HEK293 (cell line): Measurements from ENCODE around the gene SMAD2.

Experiments
- CTCF ChIA-PET: fragments of 350-600 bp; formaldehyde crosslinking; extraction: SDS; loops from one replicate; lab custom pipeline; 2021; ENCODE audit warnings: antibody characterized with exemption; lab: Yijun Ruan, JAX
- POLR2A ChIA-PET: fragments of 300-600 bp; formaldehyde crosslinking; extraction: SDS; loops from one replicate; lab custom pipeline; 2020; ENCODE audit warnings: antibody characterized with exemption, inconsistent platforms; lab: Yijun Ruan, JAX
- H3K27ac ChIP-seq: fragments of 200-500 bp; sonication (Bioruptor generic); 2 replicates; pipeline ENCODE4 v1.5.1; 2014; ENCODE audit warnings: low read depth, low read length, control low read depth, inconsistent platforms; ENCODE audit errors: extremely low read depth
- H3K36me3 ChIP-seq, 2 experiments: fragments of 200-500 bp in 1 of 2; sonication (Bioruptor generic) in 1 of 2; 1 replicate in 1 of 2; 2 replicates in 1 of 2; pipeline ENCODE4 v1.5.1; 2014 to 2017; ENCODE audit warnings: inconsistent platforms in 2 of 2, low read length in 2 of 2; ENCODE audit not compliant: control insufficient read depth in 2 of 2, insufficient read depth in 1 of 2
- H3K4me1 ChIP-seq: fragments of 200-500 bp; sonication (Bioruptor generic); 2 replicates; pipeline ENCODE4 v1.5.1; 2014; ENCODE audit warnings: mild to moderate bottlenecking, low read length, inconsistent platforms; ENCODE audit not compliant: control insufficient read depth, insufficient read depth
- H3K4me3 ChIP-seq: 2 replicates; pipeline ENCODE4 v1.5.1; 2011; ENCODE audit warnings: low read depth, mild to moderate bottlenecking, control low read depth, low read length, moderate library complexity
- H3K9me3 ChIP-seq: fragments of 200-500 bp; sonication (Bioruptor generic); 2 replicates; pipeline ENCODE4 v1.5.1; 2014; ENCODE audit warnings: low read depth, low read length, inconsistent platforms; ENCODE audit not compliant: control insufficient read depth, insufficient read depth
- MYNN ChIP-seq: fragments of 450-650 bp; formaldehyde crosslinking; IDR thresholded peaks from 2 replicates; pipeline ENCODE4 v1.5.1; 2016; ENCODE audit warnings: missing biosample characterization, missing genetic modification characterization, borderline replicate concordance
- PRDM1 ChIP-seq: fragments of 450-650 bp; formaldehyde crosslinking; IDR thresholded peaks from 2 replicates; pipeline ENCODE4; 2016; ENCODE audit warnings: missing biosample characterization, missing genetic modification characterization
- SALL2 ChIP-seq: fragments of 450-650 bp; formaldehyde crosslinking; IDR thresholded peaks from 2 replicates; pipeline ENCODE4 v1.5.0; 2017; ENCODE audit warnings: missing biosample characterization, mild to moderate bottlenecking, missing genetic modification characterization, borderline replicate concordance
- SP2 ChIP-seq: fragments of 450-650 bp; formaldehyde crosslinking; IDR thresholded peaks from 2 replicates; pipeline ENCODE4 v1.5.1; 2016; ENCODE audit warnings: missing biosample characterization, missing genetic modification characterization
- YY2 ChIP-seq: fragments of 450-650 bp; formaldehyde crosslinking; IDR thresholded peaks from 2 replicates; pipeline ENCODE4 v1.5.1; 2016; ENCODE audit warnings: missing biosample characterization, missing genetic modification characterization
- ZNF140 ChIP-seq: fragments of 450-650 bp; formaldehyde crosslinking; IDR thresholded peaks from 2 replicates; pipeline ENCODE4 v1.5.1; 2016; ENCODE audit warnings: missing biosample characterization, missing genetic modification characterization
- ZNF169 ChIP-seq: fragments of 450-650 bp; formaldehyde crosslinking; IDR thresholded peaks from 2 replicates; pipeline ENCODE4 v1.5.1; 2016; ENCODE audit warnings: missing biosample characterization, missing genetic modification characterization
- ZNF302 ChIP-seq: fragments of 450-650 bp; formaldehyde crosslinking; IDR thresholded peaks from 2 replicates; pipeline ENCODE4 v1.5.1; 2016; ENCODE audit warnings: missing biosample characterization, missing genetic modification characterization, low read depth
- ZNF324 ChIP-seq: fragments of 450-650 bp; formaldehyde crosslinking; IDR thresholded peaks from 2 replicates; pipeline ENCODE4 v1.5.1; 2016; ENCODE audit warnings: missing biosample characterization, missing genetic modification characterization
- ZNF416 ChIP-seq: fragments of 450-650 bp; formaldehyde crosslinking; IDR thresholded peaks from 2 replicates; pipeline ENCODE4 v1.5.1; 2016; ENCODE audit warnings: missing biosample characterization, missing genetic modification characterization
- ZNF48 ChIP-seq: fragments of 450-650 bp; formaldehyde crosslinking; IDR thresholded peaks from 2 replicates; pipeline ENCODE4 v1.5.1; 2016; ENCODE audit warnings: missing biosample characterization, missing genetic modification characterization
- ZNF558 ChIP-seq: fragments of 450-650 bp; formaldehyde crosslinking; IDR thresholded peaks from 2 replicates; pipeline ENCODE4 v1.5.1; 2016; ENCODE audit warnings: missing biosample characterization, missing genetic modification characterization
- ZNF600 ChIP-seq: fragments of 450-650 bp; formaldehyde crosslinking; IDR thresholded peaks from 2 replicates; pipeline ENCODE4 v1.5.1; 2016; ENCODE audit warnings: missing biosample characterization, missing genetic modification characterization
- ZNF621 ChIP-seq: fragments of 450-650 bp; formaldehyde crosslinking; IDR thresholded peaks from 2 replicates; pipeline ENCODE4 v1.5.1; 2017; ENCODE audit warnings: missing biosample characterization, missing genetic modification characterization
- TF ChIP-seq, protein P1 (sequence below): fragments of 450-650 bp; formaldehyde crosslinking; IDR thresholded peaks from 2 replicates; pipeline ENCODE4 v1.5.1; 2016; ENCODE audit warnings: missing biosample characterization, missing genetic modification characterization, borderline replicate concordance
- TF ChIP-seq, protein P2 (sequence below): IDR thresholded peaks from 2 replicates; pipeline ENCODE4 v1.6.1; 2011; ENCODE audit warnings: mild to moderate bottlenecking, low read depth, low read length, borderline replicate concordance
- TF ChIP-seq, protein P3 (sequence below): fragments of 450-650 bp; formaldehyde crosslinking; IDR thresholded peaks from 2 replicates; pipeline ENCODE4 v1.5.1; 2017; ENCODE audit warnings: missing biosample characterization, missing genetic modification characterization
- TF ChIP-seq, protein P4 (sequence below): fragments of 450-650 bp; formaldehyde crosslinking; IDR thresholded peaks from 2 replicates; pipeline ENCODE4 v1.5.1; 2016; ENCODE audit warnings: missing biosample characterization, missing genetic modification characterization
- TF ChIP-seq, protein P5 (sequence below): fragments of 450-650 bp; formaldehyde crosslinking; IDR thresholded peaks from 2 replicates; pipeline ENCODE4 v1.5.1; 2016; ENCODE audit warnings: missing biosample characterization, missing genetic modification characterization
- TF ChIP-seq, protein P6 (sequence below): fragments of 450-650 bp; formaldehyde crosslinking; IDR thresholded peaks from 2 replicates; pipeline ENCODE4 v1.5.1; 2016; ENCODE audit warnings: missing biosample characterization, missing genetic modification characterization

Gene SMAD2

DNA sequence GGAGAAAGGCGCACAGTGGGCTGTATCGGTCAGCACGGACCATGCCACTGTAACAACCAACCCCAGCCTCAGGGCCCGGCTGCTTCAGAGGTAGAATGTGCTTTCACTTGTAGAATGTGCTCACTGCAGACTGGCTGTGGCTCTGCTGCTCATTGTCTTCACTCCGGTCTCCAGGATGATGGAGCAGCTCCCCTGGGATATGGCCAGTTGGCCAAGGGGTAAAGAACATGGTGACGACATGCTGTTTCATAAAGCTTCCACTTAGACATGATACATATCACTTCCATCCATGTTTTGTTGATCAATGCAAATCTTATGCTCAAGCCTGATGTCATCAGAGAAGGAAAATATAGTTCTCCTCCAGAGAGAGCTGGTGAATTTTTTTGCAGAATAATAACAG is 127.7 kb downstream of the SMAD2 start:
- CTCF ChIA-PET: no interaction called here
- H3K36me3 ChIP-seq: no peaks in the 10 kb centered on the region
- H3K27ac ChIP-seq: no peak overlapping the region
- no peaks in the 10 kb centered on the region for H3K4me1 ChIP-seq
- H3K4me3 ChIP-seq: no peak overlapping the region
- no peaks in the 10 kb centered on the region for H3K9me3 ChIP-seq
- POLR2A ChIA-PET: no interaction called here
- TF ChIP-seq, protein P1, sequence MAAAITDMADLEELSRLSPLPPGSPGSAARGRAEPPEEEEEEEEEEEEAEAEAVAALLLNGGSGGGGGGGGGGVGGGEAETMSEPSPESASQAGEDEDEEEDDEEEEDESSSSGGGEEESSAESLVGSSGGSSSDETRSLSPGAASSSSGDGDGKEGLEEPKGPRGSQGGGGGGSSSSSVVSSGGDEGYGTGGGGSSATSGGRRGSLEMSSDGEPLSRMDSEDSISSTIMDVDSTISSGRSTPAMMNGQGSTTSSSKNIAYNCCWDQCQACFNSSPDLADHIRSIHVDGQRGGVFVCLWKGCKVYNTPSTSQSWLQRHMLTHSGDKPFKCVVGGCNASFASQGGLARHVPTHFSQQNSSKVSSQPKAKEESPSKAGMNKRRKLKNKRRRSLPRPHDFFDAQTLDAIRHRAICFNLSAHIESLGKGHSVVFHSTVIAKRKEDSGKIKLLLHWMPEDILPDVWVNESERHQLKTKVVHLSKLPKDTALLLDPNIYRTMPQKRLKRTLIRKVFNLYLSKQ (tag by site-specific recombination): no peak
- TF ChIP-seq ZNF558 (tag by site-specific recombination) (no peak), MYNN (no peak), ZNF140 (tag by site-specific recombination) (no peak), SALL2 (tag by site-specific recombination) (no peak), ZNF324 (tag by site-specific recombination) (no peak), ZNF600 (tag by site-specific recombination) (no peak), ZNF416 (no peak), PRDM1 (tag by site-specific recombination) (no peak), ZNF169 (tag by site-specific recombination) (no peak), YY2 (tag by site-specific recombination) (no peak), ZNF48 (tag by site-specific recombination) (no peak), ZNF621 (tag by site-specific recombination) (no peak), ZNF302 (tag by site-specific recombination) (no peak), SP2 (tag by site-specific recombination) (no peak)
- TF ChIP-seq, protein P2, sequence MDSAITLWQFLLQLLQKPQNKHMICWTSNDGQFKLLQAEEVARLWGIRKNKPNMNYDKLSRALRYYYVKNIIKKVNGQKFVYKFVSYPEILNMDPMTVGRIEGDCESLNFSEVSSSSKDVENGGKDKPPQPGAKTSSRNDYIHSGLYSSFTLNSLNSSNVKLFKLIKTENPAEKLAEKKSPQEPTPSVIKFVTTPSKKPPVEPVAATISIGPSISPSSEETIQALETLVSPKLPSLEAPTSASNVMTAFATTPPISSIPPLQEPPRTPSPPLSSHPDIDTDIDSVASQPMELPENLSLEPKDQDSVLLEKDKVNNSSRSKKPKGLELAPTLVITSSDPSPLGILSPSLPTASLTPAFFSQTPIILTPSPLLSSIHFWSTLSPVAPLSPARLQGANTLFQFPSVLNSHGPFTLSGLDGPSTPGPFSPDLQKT: no peak
- TF ChIP-seq, protein P3, sequence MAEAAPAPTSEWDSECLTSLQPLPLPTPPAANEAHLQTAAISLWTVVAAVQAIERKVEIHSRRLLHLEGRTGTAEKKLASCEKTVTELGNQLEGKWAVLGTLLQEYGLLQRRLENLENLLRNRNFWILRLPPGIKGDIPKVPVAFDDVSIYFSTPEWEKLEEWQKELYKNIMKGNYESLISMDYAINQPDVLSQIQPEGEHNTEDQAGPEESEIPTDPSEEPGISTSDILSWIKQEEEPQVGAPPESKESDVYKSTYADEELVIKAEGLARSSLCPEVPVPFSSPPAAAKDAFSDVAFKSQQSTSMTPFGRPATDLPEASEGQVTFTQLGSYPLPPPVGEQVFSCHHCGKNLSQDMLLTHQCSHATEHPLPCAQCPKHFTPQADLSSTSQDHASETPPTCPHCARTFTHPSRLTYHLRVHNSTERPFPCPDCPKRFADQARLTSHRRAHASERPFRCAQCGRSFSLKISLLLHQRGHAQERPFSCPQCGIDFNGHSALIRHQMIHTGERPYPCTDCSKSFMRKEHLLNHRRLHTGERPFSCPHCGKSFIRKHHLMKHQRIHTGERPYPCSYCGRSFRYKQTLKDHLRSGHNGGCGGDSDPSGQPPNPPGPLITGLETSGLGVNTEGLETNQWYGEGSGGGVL: no peak
- TF ChIP-seq, protein P4, sequence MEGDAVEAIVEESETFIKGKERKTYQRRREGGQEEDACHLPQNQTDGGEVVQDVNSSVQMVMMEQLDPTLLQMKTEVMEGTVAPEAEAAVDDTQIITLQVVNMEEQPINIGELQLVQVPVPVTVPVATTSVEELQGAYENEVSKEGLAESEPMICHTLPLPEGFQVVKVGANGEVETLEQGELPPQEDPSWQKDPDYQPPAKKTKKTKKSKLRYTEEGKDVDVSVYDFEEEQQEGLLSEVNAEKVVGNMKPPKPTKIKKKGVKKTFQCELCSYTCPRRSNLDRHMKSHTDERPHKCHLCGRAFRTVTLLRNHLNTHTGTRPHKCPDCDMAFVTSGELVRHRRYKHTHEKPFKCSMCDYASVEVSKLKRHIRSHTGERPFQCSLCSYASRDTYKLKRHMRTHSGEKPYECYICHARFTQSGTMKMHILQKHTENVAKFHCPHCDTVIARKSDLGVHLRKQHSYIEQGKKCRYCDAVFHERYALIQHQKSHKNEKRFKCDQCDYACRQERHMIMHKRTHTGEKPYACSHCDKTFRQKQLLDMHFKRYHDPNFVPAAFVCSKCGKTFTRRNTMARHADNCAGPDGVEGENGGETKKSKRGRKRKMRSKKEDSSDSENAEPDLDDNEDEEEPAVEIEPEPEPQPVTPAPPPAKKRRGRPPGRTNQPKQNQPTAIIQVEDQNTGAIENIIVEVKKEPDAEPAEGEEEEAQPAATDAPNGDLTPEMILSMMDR: no peak
- TF ChIP-seq, protein P5, sequence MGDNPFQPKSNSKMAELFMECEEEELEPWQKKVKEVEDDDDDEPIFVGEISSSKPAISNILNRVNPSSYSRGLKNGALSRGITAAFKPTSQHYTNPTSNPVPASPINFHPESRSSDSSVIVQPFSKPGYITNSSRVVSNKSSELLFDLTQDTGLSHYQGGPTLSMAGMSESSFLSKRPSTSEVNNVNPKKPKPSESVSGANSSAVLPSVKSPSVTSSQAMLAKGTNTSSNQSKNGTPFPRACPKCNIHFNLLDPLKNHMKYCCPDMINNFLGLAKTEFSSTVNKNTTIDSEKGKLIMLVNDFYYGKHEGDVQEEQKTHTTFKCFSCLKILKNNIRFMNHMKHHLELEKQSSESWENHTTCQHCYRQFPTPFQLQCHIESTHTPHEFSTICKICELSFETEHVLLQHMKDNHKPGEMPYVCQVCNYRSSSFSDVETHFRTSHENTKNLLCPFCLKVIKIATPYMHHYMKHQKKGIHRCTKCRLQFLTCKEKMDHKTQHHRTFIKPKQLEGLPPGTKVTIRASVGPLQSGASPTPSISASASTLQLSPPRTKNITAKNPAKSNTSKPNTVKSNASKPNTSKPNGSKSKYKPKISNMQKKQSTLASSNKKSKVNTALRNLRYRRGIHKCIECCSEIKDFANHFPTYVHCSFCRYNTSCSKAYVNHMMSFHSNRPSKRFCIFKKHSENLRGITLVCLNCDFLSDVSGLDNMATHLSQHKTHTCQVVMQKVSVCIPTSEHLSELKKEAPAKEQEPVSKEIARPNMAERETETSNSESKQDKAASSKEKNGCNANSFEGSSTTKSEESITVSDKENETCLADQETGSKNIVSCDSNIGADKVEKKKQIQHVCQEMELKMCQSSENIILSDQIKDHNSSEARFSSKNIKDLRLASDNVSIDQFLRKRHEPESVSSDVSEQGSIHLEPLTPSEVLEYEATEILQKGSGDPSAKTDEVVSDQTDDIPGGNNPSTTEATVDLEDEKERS (tag by site-specific recombination): no peak
- TF ChIP-seq, protein P6, sequence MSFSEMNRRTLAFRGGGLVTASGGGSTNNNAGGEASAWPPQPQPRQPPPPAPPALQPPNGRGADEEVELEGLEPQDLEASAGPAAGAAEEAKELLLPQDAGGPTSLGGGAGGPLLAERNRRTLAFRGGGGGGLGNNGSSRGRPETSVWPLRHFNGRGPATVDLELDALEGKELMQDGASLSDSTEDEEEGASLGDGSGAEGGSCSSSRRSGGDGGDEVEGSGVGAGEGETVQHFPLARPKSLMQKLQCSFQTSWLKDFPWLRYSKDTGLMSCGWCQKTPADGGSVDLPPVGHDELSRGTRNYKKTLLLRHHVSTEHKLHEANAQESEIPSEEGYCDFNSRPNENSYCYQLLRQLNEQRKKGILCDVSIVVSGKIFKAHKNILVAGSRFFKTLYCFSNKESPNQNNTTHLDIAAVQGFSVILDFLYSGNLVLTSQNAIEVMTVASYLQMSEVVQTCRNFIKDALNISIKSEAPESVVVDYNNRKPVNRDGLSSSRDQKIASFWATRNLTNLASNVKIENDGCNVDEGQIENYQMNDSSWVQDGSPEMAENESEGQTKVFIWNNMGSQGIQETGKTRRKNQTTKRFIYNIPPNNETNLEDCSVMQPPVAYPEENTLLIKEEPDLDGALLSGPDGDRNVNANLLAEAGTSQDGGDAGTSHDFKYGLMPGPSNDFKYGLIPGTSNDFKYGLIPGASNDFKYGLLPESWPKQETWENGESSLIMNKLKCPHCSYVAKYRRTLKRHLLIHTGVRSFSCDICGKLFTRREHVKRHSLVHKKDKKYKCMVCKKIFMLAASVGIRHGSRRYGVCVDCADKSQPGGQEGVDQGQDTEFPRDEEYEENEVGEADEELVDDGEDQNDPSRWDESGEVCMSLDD (tag by site-specific recombination): no peak
